Suprapubic skin (tissue), 4 donors: Measurements from ENCODE around the gene NPC2.

Experiments used
- CTCF ChIP-seq, 2 donors: fragments of 200-600 bp in 1 of 2; fragments of 450-650 bp in 1 of 2; sonication (generic) in 1 of 2; IDR thresholded peaks; one replicate each; pipeline ENCODE4 v1.5.1; 2016 to 2019; ENCODE audit warnings: antibody characterized with exemption in 2 of 2, mild to moderate bottlenecking in 1 of 2, moderate library complexity in 1 of 2
- EP300 ChIP-seq: sonication (generic); formaldehyde crosslinking; IDR thresholded peaks from one replicate; pipeline ENCODE4 v1.6.1; 2017; ENCODE audit warnings: antibody characterized with exemption
- POLR2A ChIP-seq, 2 donors: fragments of 450-650 bp; IDR thresholded peaks; one replicate each; pipeline ENCODE4 v1.6.1; 2017; ENCODE audit warnings: antibody characterized with exemption in 2 of 2, mild to moderate bottlenecking in 2 of 2, moderate library complexity in 2 of 2
- POLR2AphosphoS5 ChIP-seq, 3 donors: sonication (generic); formaldehyde crosslinking; IDR thresholded peaks; one replicate each; pipeline ENCODE4 v1.6.1; 2017; ENCODE audit warnings: antibody characterized with exemption in 3 of 3

- TF ChIP-seq CTCF (IDR thresholded peaks at IDR 0.05) (no peak), POLR2AphosphoS5 (IDR thresholded peaks at IDR 0.05) (no peak), EP300 (no peak), POLR2A (IDR thresholded peaks at IDR 0.05) (no peak)
Measured at GRCh38 chr14:74514471-74514941, 21.4 kb upstream of the NPC2 start.
